WTC11 (cell line): ENCODE measurements around the gene POFUT2. TPM values are rescaled to one million over a fixed set of nuclear protein-coding genes. Genes with fewer than 3 reads are reported as not detected.

Experiments
- ATAC-seq: fragments of 200-7000 bp; cut with Tn5 transposase; 2 replicates; pipeline ENCODE4 v1.10.0; 2021; ENCODE audit warnings: mild to moderate bottlenecking, moderate library complexity
- CTCF ChIA-PET: fragments of 300-600 bp; sonication (Branson Sonifier 250); formaldehyde crosslinking; loops from one replicate; lab custom pipeline; 2021; ENCODE audit warnings: antibody characterized with exemption; lab: Charles Lee
- POLR2A ChIA-PET: fragments of 350-600 bp; sonication (Branson Sonifier 250); formaldehyde crosslinking; loops from one replicate; lab custom pipeline; 2021; ENCODE audit warnings: antibody characterized with exemption; lab: Charles Lee
- DNase-seq: peaks from one replicate; pipeline ENCODE4 v3.0.0; 2021; ENCODE audit warnings: low spot score
- H3K27ac Mint-ChIP-seq: 2 replicates; pipeline ENCODE4 v1.8.0; 2021; ENCODE audit warnings: mixed read lengths
- H3K27me3 Mint-ChIP-seq: 2 replicates; pipeline ENCODE4 v1.8.0; 2021; ENCODE audit warnings: low read depth, mild to moderate bottlenecking, moderate library complexity, mixed read lengths
- H3K36me3 Mint-ChIP-seq: 2 replicates; pipeline ENCODE4 v1.8.0; 2021; ENCODE audit warnings: mixed read lengths
- H3K4me1 Mint-ChIP-seq: 2 replicates; pipeline ENCODE4 v1.8.0; 2022; ENCODE audit warnings: mixed read lengths
- H3K4me3 Mint-ChIP-seq: 2 replicates; pipeline ENCODE4 v1.8.0; 2021; ENCODE audit warnings: mild to moderate bottlenecking, moderate library complexity, mixed read lengths
- H3K9me3 Mint-ChIP-seq: 2 replicates; pipeline ENCODE4 v1.8.0; 2021; ENCODE audit warnings: mixed read lengths
- AR ChIP-seq: fragments of 250-450 bp; sonication (Bioruptor Pico); IDR thresholded peaks from 2 replicates; pipeline ENCODE4 v1.9.0; 2021; ENCODE audit warnings: mild to moderate bottlenecking
- ATF3 ChIP-seq: sonication (generic); formaldehyde crosslinking; conservative IDR thresholded peaks from 2 replicates; pipeline ENCODE4 v1.8.1; 2022; ENCODE audit warnings: mild to moderate bottlenecking, missing genetic modification reagents
- FOXK1 ChIP-seq: sonication (generic); formaldehyde crosslinking; IDR thresholded peaks from 2 replicates; pipeline ENCODE4 v1.8.0; 2022; ENCODE audit warnings: mild to moderate bottlenecking, moderate library complexity, missing genetic modification reagents
- FOXP1 ChIP-seq: sonication (generic); formaldehyde crosslinking; IDR thresholded peaks from 2 replicates; pipeline ENCODE4 v1.8.0; 2022; ENCODE audit warnings: missing genetic modification reagents, mild to moderate bottlenecking, moderate library complexity, borderline replicate concordance
- FOXP4 ChIP-seq: sonication (generic); formaldehyde crosslinking; IDR thresholded peaks from 2 replicates; pipeline ENCODE4 v1.8.0; 2022; ENCODE audit warnings: mild to moderate bottlenecking, missing genetic modification reagents
- GRHL2 ChIP-seq: fragments of 250-450 bp; sonication (Bioruptor Pico); IDR thresholded peaks from 2 replicates; pipeline ENCODE4 v1.8.0; 2022; ENCODE audit warnings: mild to moderate bottlenecking, moderate library complexity; ENCODE audit not compliant: insufficient replicate concordance, severe bottlenecking
- NFATC4 ChIP-seq: fragments of 250-450 bp; sonication (Bioruptor Pico); IDR thresholded peaks from 2 replicates; pipeline ENCODE4 v1.9.0; 2021; ENCODE audit warnings: mild to moderate bottlenecking
- NFYB ChIP-seq: sonication (generic); formaldehyde crosslinking; conservative IDR thresholded peaks from 2 replicates; pipeline ENCODE4 v1.8.0; 2022; ENCODE audit warnings: low read depth, missing genetic modification reagents
- PREB ChIP-seq: sonication (generic); formaldehyde crosslinking; IDR thresholded peaks from 2 replicates; pipeline ENCODE4 v1.8.1; 2022; ENCODE audit warnings: mild to moderate bottlenecking, missing genetic modification reagents, moderate library complexity, borderline replicate concordance
- TCF7 ChIP-seq: sonication (generic); formaldehyde crosslinking; IDR thresholded peaks from 2 replicates; pipeline ENCODE4 v1.8.0; 2022; ENCODE audit warnings: mild to moderate bottlenecking, low read depth, missing genetic modification reagents, moderate library complexity
- total RNA-seq: library from RNA; stranded (reverse); gene quantifications from 3 replicates; pipeline ENCODE4 v1.2.3, GENCODE V29; 2021
- TF ChIP-seq, protein P1 (sequence below): fragments of 200-600 bp; IDR thresholded peaks from 2 replicates; pipeline ENCODE4 v1.8.0; 2022; ENCODE audit warnings: antibody characterized with exemption
- TF ChIP-seq, protein P2 (sequence below): sonication (generic); formaldehyde crosslinking; IDR thresholded peaks from 2 replicates; pipeline ENCODE4 v1.8.1; 2022; ENCODE audit warnings: low read depth, mild to moderate bottlenecking, moderate library complexity, missing genetic modification reagents, borderline replicate concordance
- TF ChIP-seq, protein P3 (sequence below): sonication (generic); formaldehyde crosslinking; IDR thresholded peaks from 2 replicates; pipeline ENCODE4 v1.8.1; 2023; ENCODE audit warnings: mild to moderate bottlenecking, missing genetic modification reagents

POFUT2 gene
- total RNA-seq, 1 experiment from 2014 or later, result 39.7 TPM

- TF ChIP-seq, protein P1, sequence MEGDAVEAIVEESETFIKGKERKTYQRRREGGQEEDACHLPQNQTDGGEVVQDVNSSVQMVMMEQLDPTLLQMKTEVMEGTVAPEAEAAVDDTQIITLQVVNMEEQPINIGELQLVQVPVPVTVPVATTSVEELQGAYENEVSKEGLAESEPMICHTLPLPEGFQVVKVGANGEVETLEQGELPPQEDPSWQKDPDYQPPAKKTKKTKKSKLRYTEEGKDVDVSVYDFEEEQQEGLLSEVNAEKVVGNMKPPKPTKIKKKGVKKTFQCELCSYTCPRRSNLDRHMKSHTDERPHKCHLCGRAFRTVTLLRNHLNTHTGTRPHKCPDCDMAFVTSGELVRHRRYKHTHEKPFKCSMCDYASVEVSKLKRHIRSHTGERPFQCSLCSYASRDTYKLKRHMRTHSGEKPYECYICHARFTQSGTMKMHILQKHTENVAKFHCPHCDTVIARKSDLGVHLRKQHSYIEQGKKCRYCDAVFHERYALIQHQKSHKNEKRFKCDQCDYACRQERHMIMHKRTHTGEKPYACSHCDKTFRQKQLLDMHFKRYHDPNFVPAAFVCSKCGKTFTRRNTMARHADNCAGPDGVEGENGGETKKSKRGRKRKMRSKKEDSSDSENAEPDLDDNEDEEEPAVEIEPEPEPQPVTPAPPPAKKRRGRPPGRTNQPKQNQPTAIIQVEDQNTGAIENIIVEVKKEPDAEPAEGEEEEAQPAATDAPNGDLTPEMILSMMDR, result no peak
- TF ChIP-seq AR, result no peak
- no peak for TF ChIP-seq FOXK1 (CRISPR knock-in tag)
- TF ChIP-seq, all 79 proteins: peak for 0
Observed at GRCh38 chr21:45269861-45270260, 17.8 kb downstream of the POFUT2 start (continued).

DNA sequence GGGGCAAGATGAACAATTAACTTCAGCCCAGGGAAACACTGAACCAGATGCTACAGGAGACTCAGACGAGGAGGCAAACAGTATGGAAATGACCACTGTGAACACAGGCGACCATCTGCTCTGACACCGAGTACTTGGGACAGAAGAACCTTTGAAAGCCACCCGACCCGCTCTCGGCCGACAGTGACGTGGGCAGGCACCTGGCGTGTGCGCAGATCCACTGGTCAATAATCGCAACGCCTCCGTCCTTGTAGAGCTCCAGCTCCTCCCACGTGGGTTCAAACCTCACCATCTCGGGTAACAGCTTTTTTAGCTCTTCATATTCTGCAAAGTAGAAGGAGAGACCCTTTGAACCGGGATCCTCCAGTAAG lies 20.3 kb downstream of the POFUT2 start:
- TF ChIP-seq FOXP4 (no peak), NFATC4 (no peak), PREB (CRISPR knock-in tag) (no peak), TCF7 (CRISPR knock-in tag) (no peak), ATF3 (no peak), GRHL2 (CRISPR knock-in tag) (no peak), FOXP1 (CRISPR knock-in tag) (no peak), NFYB (no peak)
- TF ChIP-seq, protein P2, sequence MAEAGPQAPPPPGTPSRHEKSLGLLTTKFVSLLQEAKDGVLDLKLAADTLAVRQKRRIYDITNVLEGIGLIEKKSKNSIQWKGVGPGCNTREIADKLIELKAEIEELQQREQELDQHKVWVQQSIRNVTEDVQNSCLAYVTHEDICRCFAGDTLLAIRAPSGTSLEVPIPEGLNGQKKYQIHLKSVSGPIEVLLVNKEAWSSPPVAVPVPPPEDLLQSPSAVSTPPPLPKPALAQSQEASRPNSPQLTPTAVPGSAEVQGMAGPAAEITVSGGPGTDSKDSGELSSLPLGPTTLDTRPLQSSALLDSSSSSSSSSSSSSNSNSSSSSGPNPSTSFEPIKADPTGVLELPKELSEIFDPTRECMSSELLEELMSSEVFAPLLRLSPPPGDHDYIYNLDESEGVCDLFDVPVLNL (CRISPR knock-in tag), result no peak
- TF ChIP-seq, protein P3, sequence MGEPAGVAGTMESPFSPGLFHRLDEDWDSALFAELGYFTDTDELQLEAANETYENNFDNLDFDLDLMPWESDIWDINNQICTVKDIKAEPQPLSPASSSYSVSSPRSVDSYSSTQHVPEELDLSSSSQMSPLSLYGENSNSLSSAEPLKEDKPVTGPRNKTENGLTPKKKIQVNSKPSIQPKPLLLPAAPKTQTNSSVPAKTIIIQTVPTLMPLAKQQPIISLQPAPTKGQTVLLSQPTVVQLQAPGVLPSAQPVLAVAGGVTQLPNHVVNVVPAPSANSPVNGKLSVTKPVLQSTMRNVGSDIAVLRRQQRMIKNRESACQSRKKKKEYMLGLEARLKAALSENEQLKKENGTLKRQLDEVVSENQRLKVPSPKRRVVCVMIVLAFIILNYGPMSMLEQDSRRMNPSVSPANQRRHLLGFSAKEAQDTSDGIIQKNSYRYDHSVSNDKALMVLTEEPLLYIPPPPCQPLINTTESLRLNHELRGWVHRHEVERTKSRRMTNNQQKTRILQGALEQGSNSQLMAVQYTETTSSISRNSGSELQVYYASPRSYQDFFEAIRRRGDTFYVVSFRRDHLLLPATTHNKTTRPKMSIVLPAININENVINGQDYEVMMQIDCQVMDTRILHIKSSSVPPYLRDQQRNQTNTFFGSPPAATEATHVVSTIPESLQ (CRISPR knock-in tag), result no peak
- Mint-ChIP-seq H3K27me3 (no peaks in the 10 kb centered on the region), H3K4me1 (no peaks in the 10 kb centered on the region), H3K36me3 (peaks cover 37% of the 10 kb centered on the region), H3K27ac (no peak overlapping the region), H3K9me3 (no peaks in the 10 kb centered on the region; the same call in 1 of the 2 replicates), H3K4me3 (no peak overlapping the region)
- CTCF ChIA-PET, result no interaction called here
- DNase-seq (no peak), ATAC-seq (no peak)
- POLR2A ChIA-PET, result no interaction called here
